Measurements from ENCODE around the gene SAT2. TPM values are rescaled to one million over a fixed set of nuclear protein-coding genes. Genes with fewer than 3 reads are reported as not detected.

Gene SAT2
- polyA plus RNA-seq, 12 donors, result 44.5 to 83.2 (median 68.8) TPM; not detected in 1

DNA sequence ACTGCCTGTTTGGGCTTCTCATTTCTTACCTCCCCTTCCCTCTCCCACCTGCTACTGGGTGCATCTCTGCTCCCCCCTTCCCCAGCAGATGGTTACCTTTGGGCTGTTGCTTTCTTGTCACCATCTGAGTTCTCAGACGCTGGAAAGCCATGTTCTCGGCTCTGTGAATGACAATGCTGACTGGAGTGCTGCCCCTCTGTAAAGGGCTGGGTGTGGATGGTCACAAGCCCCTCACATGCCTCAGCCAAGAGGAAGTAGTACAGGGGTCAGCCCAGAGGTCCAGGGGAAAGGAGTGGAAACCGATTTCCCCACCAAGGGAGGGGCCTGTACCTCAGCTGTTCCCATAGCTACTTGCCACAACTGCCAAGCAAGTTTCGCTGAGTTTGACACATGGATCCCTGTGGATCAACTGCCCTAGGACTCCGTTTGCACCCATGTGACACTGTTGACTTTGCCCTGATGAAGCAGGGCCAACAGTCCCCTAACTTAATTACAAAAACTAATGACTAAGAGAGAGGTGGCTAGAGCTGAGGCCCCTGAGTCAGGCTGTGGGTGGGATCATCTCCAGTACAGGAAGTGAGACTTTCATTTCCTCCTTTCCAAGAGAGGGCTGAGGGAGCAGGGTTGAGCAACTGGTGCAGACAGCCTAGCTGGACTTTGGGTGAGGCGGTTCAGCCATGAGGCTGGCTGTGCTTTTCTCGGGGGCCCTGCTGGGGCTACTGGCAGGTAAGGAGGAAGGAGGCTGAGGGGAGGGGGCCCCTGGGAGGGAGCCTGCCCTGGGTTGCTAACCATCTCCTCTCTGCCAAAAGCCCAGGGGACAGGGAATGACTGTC, 48.4 kb downstream of the SAT2 start, which contains the start of gene CD68:
Gene CD68, plus strand, starts transcription at position 638 of the 833 bp plus-strand sequence. Its CDS starts 40 bp downstream, at position 678.
- DNase-seq, result no peak

DNA sequence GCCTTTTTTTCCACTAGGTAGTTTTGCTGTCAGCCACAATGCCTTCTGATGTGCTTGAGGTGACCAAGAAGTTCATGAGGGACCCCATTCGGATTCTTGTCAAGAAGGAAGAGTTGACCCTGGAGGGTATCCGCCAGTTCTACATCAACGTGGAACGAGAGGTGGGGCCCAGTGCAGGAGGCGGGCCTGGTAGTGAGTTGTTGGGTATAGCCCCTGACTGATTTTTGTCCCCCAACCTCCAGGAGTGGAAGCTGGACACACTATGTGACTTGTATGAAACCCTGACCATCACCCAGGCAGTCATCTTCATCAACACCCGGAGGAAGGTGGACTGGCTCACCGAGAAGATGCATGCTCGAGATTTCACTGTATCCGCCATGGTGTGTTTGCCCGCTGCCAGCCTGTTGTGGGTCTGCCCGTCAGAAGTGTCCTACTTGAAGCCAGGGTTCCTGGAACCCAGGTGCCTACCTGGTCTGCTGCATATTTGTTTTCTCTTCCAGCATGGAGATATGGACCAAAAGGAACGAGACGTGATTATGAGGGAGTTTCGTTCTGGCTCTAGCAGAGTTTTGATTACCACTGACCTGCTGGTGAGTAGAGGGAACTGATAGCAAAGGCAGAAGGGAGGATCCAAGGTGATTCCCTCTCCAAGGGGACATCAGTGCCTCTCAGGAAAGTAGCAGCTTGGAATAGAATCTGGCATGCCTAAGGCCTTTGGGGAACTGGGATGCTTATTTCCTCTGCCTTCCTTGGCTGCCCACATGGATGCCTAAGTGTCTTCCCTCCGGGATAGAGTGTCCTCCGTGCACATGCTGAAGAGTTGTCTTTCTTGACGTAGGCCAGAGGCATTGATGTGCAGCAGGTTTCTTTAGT, 50.1 kb downstream of the SAT2 start:
- no peak for DNase-seq

DNA sequence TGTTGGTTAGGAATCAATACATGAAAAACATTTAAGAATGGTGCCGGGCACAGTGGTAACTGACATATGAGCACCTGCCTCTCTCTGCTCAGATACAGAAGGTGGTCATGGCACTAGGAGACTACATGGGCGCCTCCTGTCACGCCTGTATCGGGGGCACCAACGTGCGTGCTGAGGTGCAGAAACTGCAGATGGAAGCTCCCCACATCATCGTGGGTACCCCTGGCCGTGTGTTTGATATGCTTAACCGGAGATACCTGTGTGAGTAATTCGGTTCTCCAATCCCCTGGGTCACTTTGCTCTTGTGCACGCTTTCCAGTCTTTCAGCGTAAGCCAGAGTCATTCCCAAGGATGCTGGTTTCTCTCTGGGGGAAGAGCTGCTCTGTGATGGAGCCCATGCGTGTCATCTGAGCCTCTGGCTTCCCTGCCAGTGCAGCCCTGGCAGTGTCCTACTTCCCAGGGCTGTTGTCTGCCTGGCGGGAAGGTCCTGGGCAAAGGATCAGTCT, 51.1 kb downstream of the SAT2 start:
- DNase-seq, result no peak

Other genes starting within 250 kb of the SAT2 start
- 1 to 10 TPM in 2 of 12 donors, under 1 TPM in 8, not detected in 2; 0.15 to 3.8 (median 0.47) TPM for gene TNK1, start 246.7 kb downstream of the SAT2 start, polyA plus RNA-seq (ENCODE audit: insufficient read length in 12 of 12)
- 10 to 100 TPM in 11 of 12 donors, not detected in 1; 19.8 to 52.1 (median 23.2) TPM for gene PLSCR3, start 233.3 kb downstream of the SAT2 start, polyA plus RNA-seq (ENCODE audit: insufficient read length in 12 of 12)
- gene TMEM256, start 223.7 kb downstream of the SAT2 start, polyA plus RNA-seq (ENCODE audit: insufficient read length in 12 of 12), result 10 to 100 TPM in 11 of 12 donors, not detected in 1; 45.1 to 67.7 (median 49.8) TPM
- 10 to 100 TPM in 11 of 12 donors, not detected in 1; 17.0 to 37.6 (median 24.5) TPM for gene NLGN2, start 220.0 kb downstream of the SAT2 start, polyA plus RNA-seq (ENCODE audit: insufficient read length in 12 of 12)
- gene SPEM1, start 207.5 kb downstream of the SAT2 start, polyA plus RNA-seq (ENCODE audit: insufficient read length in 12 of 12), result not detected
- not detected for gene SPEM2, start 202.2 kb downstream of the SAT2 start, polyA plus RNA-seq (ENCODE audit: insufficient read length in 12 of 12)
- gene SPEM3, start 199.0 kb downstream of the SAT2 start, polyA plus RNA-seq (ENCODE audit: insufficient read length in 12 of 12), result not detected
- gene TMEM102, start 192.4 kb downstream of the SAT2 start, polyA plus RNA-seq (ENCODE audit: insufficient read length in 12 of 12), result 1 to 10 TPM in 3 of 12 donors, under 1 TPM in 7, not detected in 2; 0.62 to 2.2 (median 0.86) TPM
- 10 to 100 TPM in 1 of 12 donors, 1 to 10 TPM in 9, under 1 TPM in 1, not detected in 1; 0.97 to 15.9 (median 2.4) TPM for gene FGF11, start 188.3 kb downstream of the SAT2 start, polyA plus RNA-seq (ENCODE audit: insufficient read length in 12 of 12)
- 10 to 100 TPM in 11 of 12 donors, not detected in 1; 35.1 to 91.7 (median 79.7) TPM for gene CHRNB1, start 182.8 kb downstream of the SAT2 start, polyA plus RNA-seq (ENCODE audit: insufficient read length in 12 of 12)
- 10 to 100 TPM in 11 of 12 donors, not detected in 1; 20.6 to 54.7 (median 24.4) TPM for gene ZBTB4, start 148.2 kb downstream of the SAT2 start, polyA plus RNA-seq (ENCODE audit: insufficient read length in 12 of 12)
- gene SLC35G6, start 146.4 kb downstream of the SAT2 start, polyA plus RNA-seq (ENCODE audit: insufficient read length in 12 of 12), result under 1 TPM in 9 of 12 donors, not detected in 3; 0.08 to 0.65 (median 0.29) TPM
- 100 to 1,000 TPM in 2 of 12 donors, 10 to 100 TPM in 10; 42.7 to 443 (median 60.3) TPM for gene POLR2A, start 143.5 kb downstream of the SAT2 start, polyA plus RNA-seq (ENCODE audit: insufficient read length in 12 of 12)
- gene TNFSF12, start 78.8 kb downstream of the SAT2 start, polyA plus RNA-seq (ENCODE audit: insufficient read length in 12 of 12), result 10 to 100 TPM in 11 of 12 donors, not detected in 1; 18.6 to 34.0 (median 24.7) TPM
- gene TNFSF13, start 69.1 kb downstream of the SAT2 start, polyA plus RNA-seq (ENCODE audit: insufficient read length in 12 of 12), result 10 to 100 TPM in 1 of 12 donors, 1 to 10 TPM in 10, not detected in 1; 2.8 to 21.1 (median 4.4) TPM
- gene SENP3, start 65.9 kb downstream of the SAT2 start, polyA plus RNA-seq (ENCODE audit: insufficient read length in 12 of 12), result 10 to 100 TPM in 11 of 12 donors, not detected in 1; 30.8 to 61.1 (median 43.5) TPM
- gene CD68, start 48.2 kb downstream of the SAT2 start, polyA plus RNA-seq (ENCODE audit: insufficient read length in 12 of 12), result 100 to 1,000 TPM in 1 of 12 donors, 10 to 100 TPM in 10, not detected in 1; 16.8 to 222 (median 25.6) TPM
- gene MPDU1, start 44.0 kb downstream of the SAT2 start, polyA plus RNA-seq (ENCODE audit: insufficient read length in 12 of 12), result 10 to 100 TPM in 11 of 12 donors, not detected in 1; 26.7 to 60.9 (median 46.7) TPM
- 10 to 100 TPM in 1 of 12 donors, 1 to 10 TPM in 9, not detected in 2; 1.3 to 12.9 (median 1.8) TPM for gene SOX15, start 37.7 kb downstream of the SAT2 start, polyA plus RNA-seq (ENCODE audit: insufficient read length in 12 of 12)
- gene FXR2, start 12.9 kb downstream of the SAT2 start, polyA plus RNA-seq (ENCODE audit: insufficient read length in 12 of 12), result 10 to 100 TPM in 11 of 12 donors, not detected in 1; 30.5 to 71.8 (median 37.0) TPM
- 1 to 10 TPM in 7 of 12 donors, under 1 TPM in 3, not detected in 2; 0.60 to 2.1 (median 1.2) TPM for gene SHBG, start 2.3 kb upstream of the SAT2 start, polyA plus RNA-seq (ENCODE audit: insufficient read length in 12 of 12)
- 10 to 100 TPM in 11 of 12 donors, not detected in 1; 15.8 to 39.9 (median 26.1) TPM for gene ATP1B2, start 23.1 kb upstream of the SAT2 start, polyA plus RNA-seq (ENCODE audit: insufficient read length in 12 of 12)
- 100 to 1,000 TPM in 1 of 12 donors, 10 to 100 TPM in 11; 32.5 to 874 (median 37.6) TPM for gene TP53, start 59.7 kb upstream of the SAT2 start, polyA plus RNA-seq (ENCODE audit: insufficient read length in 12 of 12)
- gene WRAP53, start 60.7 kb upstream of the SAT2 start, polyA plus RNA-seq (ENCODE audit: insufficient read length in 12 of 12), result 1 to 10 TPM in 11 of 12 donors, not detected in 1; 5.1 to 9.9 (median 7.5) TPM
- 10 to 100 TPM in 2 of 12 donors, 1 to 10 TPM in 9, not detected in 1; 3.2 to 15.0 (median 6.0) TPM for gene EFNB3, start 77.4 kb upstream of the SAT2 start, polyA plus RNA-seq (ENCODE audit: insufficient read length in 12 of 12)
- 10 to 100 TPM in 2 of 12 donors, 1 to 10 TPM in 9, not detected in 1; 2.3 to 13.6 (median 3.8) TPM for gene DNAH2, start 89.9 kb upstream of the SAT2 start, polyA plus RNA-seq (ENCODE audit: insufficient read length in 12 of 12)
- 10 to 100 TPM in 11 of 12 donors, not detected in 1; 10.9 to 26.5 (median 14.6) TPM for gene KDM6B, start 206.4 kb upstream of the SAT2 start, polyA plus RNA-seq (ENCODE audit: insufficient read length in 12 of 12)
- 10 to 100 TPM in 11 of 12 donors, not detected in 1; 14.1 to 29.0 (median 20.2) TPM for gene TMEM88, start 227.2 kb upstream of the SAT2 start, polyA plus RNA-seq (ENCODE audit: insufficient read length in 12 of 12)
- gene NAA38, start 229.7 kb upstream of the SAT2 start, polyA plus RNA-seq (ENCODE audit: insufficient read length in 12 of 12), result 10 to 100 TPM in 11 of 12 donors, not detected in 1; 34.8 to 74.9 (median 41.8) TPM
- gene CYB5D1, start 230.2 kb upstream of the SAT2 start, polyA plus RNA-seq (ENCODE audit: insufficient read length in 12 of 12), result 10 to 100 TPM in 4 of 12 donors, 1 to 10 TPM in 7, not detected in 1; 6.7 to 14.1 (median 8.7) TPM

Measured in muscle of arm (tissue), 12 donors.